Panc1 (cell line): Measurements from ENCODE around the gene NYAP1.

Source experiments
- TCF7L2 ChIP-seq: IDR thresholded peaks from 2 replicates; pipeline ENCODE4 v1.6.1; 2011; ENCODE audit warnings: mild to moderate bottlenecking, low read depth, low read length, inconsistent platforms
- TF ChIP-seq, protein P1 (sequence below): fragments of 450-650 bp; IDR thresholded peaks from 2 replicates; pipeline ENCODE4 v1.5.1; 2017; ENCODE audit warnings: mild to moderate bottlenecking
- TF ChIP-seq, protein P2 (sequence below), 2 experiments: IDR thresholded peaks; 2 replicates each; pipeline ENCODE4 v1.6.1; 2011 to 2012; ENCODE audit warnings: low read depth in 2 of 2, control low read depth in 1 of 2, low read length in 1 of 2, mild to moderate bottlenecking in 1 of 2, moderate library complexity in 1 of 2; ENCODE audit not compliant: insufficient read depth in 1 of 2

DNA sequence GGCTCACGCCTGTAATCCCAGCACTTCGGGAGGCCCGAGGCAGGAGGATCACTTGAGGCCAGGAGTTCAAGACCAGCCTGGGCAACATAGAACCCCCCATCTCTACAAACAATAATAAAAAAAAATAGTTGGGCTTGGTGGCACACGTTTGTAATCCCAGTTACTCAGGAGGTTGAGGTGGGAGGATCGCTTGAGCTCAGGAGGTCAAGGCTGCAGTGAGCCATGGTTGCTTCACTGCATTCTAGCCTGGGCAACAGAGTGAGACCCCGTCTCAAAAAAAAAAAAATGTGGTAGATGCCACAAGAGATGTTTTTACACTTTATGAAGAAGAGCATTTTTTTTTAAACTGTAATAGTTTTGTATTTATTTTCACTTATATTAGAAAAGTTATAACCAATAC lies 12.8 kb downstream of the NYAP1 start:
- TF ChIP-seq, protein P1, sequence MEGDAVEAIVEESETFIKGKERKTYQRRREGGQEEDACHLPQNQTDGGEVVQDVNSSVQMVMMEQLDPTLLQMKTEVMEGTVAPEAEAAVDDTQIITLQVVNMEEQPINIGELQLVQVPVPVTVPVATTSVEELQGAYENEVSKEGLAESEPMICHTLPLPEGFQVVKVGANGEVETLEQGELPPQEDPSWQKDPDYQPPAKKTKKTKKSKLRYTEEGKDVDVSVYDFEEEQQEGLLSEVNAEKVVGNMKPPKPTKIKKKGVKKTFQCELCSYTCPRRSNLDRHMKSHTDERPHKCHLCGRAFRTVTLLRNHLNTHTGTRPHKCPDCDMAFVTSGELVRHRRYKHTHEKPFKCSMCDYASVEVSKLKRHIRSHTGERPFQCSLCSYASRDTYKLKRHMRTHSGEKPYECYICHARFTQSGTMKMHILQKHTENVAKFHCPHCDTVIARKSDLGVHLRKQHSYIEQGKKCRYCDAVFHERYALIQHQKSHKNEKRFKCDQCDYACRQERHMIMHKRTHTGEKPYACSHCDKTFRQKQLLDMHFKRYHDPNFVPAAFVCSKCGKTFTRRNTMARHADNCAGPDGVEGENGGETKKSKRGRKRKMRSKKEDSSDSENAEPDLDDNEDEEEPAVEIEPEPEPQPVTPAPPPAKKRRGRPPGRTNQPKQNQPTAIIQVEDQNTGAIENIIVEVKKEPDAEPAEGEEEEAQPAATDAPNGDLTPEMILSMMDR, result no peak
- no peak for TF ChIP-seq TCF7L2
- TF ChIP-seq, protein P2, sequence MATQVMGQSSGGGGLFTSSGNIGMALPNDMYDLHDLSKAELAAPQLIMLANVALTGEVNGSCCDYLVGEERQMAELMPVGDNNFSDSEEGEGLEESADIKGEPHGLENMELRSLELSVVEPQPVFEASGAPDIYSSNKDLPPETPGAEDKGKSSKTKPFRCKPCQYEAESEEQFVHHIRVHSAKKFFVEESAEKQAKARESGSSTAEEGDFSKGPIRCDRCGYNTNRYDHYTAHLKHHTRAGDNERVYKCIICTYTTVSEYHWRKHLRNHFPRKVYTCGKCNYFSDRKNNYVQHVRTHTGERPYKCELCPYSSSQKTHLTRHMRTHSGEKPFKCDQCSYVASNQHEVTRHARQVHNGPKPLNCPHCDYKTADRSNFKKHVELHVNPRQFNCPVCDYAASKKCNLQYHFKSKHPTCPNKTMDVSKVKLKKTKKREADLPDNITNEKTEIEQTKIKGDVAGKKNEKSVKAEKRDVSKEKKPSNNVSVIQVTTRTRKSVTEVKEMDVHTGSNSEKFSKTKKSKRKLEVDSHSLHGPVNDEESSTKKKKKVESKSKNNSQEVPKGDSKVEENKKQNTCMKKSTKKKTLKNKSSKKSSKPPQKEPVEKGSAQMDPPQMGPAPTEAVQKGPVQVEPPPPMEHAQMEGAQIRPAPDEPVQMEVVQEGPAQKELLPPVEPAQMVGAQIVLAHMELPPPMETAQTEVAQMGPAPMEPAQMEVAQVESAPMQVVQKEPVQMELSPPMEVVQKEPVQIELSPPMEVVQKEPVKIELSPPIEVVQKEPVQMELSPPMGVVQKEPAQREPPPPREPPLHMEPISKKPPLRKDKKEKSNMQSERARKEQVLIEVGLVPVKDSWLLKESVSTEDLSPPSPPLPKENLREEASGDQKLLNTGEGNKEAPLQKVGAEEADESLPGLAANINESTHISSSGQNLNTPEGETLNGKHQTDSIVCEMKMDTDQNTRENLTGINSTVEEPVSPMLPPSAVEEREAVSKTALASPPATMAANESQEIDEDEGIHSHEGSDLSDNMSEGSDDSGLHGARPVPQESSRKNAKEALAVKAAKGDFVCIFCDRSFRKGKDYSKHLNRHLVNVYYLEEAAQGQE (IDR thresholded peaks at IDR 0.05; ENCODE audit: insufficient read depth in 1 of 2, low read depth in 2 of 2, low read length in 1 of 2), result no peak
